PC-3 (cell line): ENCODE measurements around the gene PEX5L. TPM values are rescaled to one million over a fixed set of nuclear protein-coding genes. Genes with fewer than 3 reads are reported as not detected.

ENCODE experiments used
- ATAC-seq: fragments of 200-7000 bp; cut with Tn5 transposase; 2 replicates; pipeline ENCODE4 v1.9.1; 2020; ENCODE audit warnings: mild to moderate bottlenecking, moderate library complexity
- BruUV-seq: library from RNA; stranded (reverse); fragments of 400-500 nt; replicated peaks from 2 replicates; lab custom pipeline; 2021; lab: Mats Ljungman, UMichigan
- CTCF ChIA-PET: fragments of 300-600 bp; sonication (Branson Sonifier 250); formaldehyde crosslinking; loops from one replicate; lab custom pipeline; 2022; ENCODE audit warnings: antibody characterized with exemption; lab: Charles Lee
- POLR2A ChIA-PET: fragments of 300-600 bp; sonication (Branson Sonifier 250); formaldehyde crosslinking; loops from one replicate; lab custom pipeline; 2022; ENCODE audit warnings: antibody characterized with exemption; ENCODE audit not compliant: unreplicated experiment; lab: Charles Lee
- DNase-seq: peaks from one replicate; pipeline ENCODE4 v3.0.0-alpha.2; 2015
- H2AFZ ChIP-seq: fragments of 300-600 bp; sonication (generic); 2 replicates; pipeline ENCODE4 v1.6.0; 2016; ENCODE audit warnings: antibody characterized with exemption, low read length
- H3F3A ChIP-seq: fragments of 300-600 bp; sonication (generic); one replicate; pipeline ENCODE4 v1.6.0; 2017; ENCODE audit warnings: antibody characterized with exemption, low read length, control low read depth, mild to moderate bottlenecking; ENCODE audit not compliant: unreplicated experiment
- H3K27ac ChIP-seq: fragments of 300-600 bp; sonication (generic); 2 replicates; pipeline ENCODE4 v1.5.1; 2016; ENCODE audit warnings: mild to moderate bottlenecking, low read length
- H3K27me3 ChIP-seq: fragments of 300-600 bp; sonication (generic); 2 replicates; pipeline ENCODE4 v1.6.1; 2016; ENCODE audit warnings: low read length, mixed read lengths
- H3K36me3 ChIP-seq: fragments of 300-600 bp; sonication (generic); 2 replicates; pipeline ENCODE4 v1.6.1; 2016; ENCODE audit warnings: low read depth, mixed run types, low read length, mixed read lengths
- H3K4me1 ChIP-seq: fragments of 300-600 bp; sonication (generic); 2 replicates; pipeline ENCODE4 v1.5.1; 2016; ENCODE audit warnings: low read length; ENCODE audit not compliant: insufficient read depth
- H3K4me2 ChIP-seq: fragments of 300-600 bp; sonication (generic); 2 replicates; pipeline ENCODE4 v1.6.0; 2016; ENCODE audit warnings: low read length
- H3K4me3 ChIP-seq: fragments of 300-600 bp; sonication (generic); 2 replicates; pipeline ENCODE4 v1.5.1; 2016; ENCODE audit warnings: mild to moderate bottlenecking, low read length, mixed read lengths
- H3K79me2 ChIP-seq: fragments of 300-600 bp; sonication (generic); 2 replicates; pipeline ENCODE4 v1.6.1; 2017; ENCODE audit warnings: low read length, mixed read lengths
- H3K9ac ChIP-seq: fragments of 300-600 bp; sonication (generic); 2 replicates; pipeline ENCODE4 v1.6.0; 2016; ENCODE audit warnings: mild to moderate bottlenecking, low read length
- H3K9me2 ChIP-seq: fragments of 300-600 bp; sonication (generic); replicated peaks from 2 replicates; pipeline ENCODE4 v1.6.1; 2016; ENCODE audit warnings: mixed run types, low read length, mixed read lengths
- H3K9me3 ChIP-seq: fragments of 300-600 bp; sonication (generic); 2 replicates; pipeline ENCODE4 v1.6.1; 2016; ENCODE audit warnings: low read length, mixed read lengths
- H4K20me1 ChIP-seq: fragments of 300-600 bp; sonication (generic); 2 replicates; pipeline ENCODE4 v1.6.1; 2016; ENCODE audit warnings: low read length, mixed read lengths
- CTCF ChIP-seq: fragments of 300-600 bp; sonication (generic); conservative IDR thresholded peaks from 2 replicates; pipeline ENCODE4 v1.5.1; 2017; ENCODE audit warnings: antibody characterized with exemption, low read depth, mild to moderate bottlenecking, low read length
- EZH2 ChIP-seq: fragments of 300-600 bp; sonication (generic); IDR thresholded peaks from one replicate; pipeline ENCODE4 v1.6.1; 2017; ENCODE audit warnings: antibody characterized with exemption, mild to moderate bottlenecking, low read length; ENCODE audit not compliant: unreplicated experiment
- EZH2phosphoT487 ChIP-seq: fragments of 300-600 bp; sonication (generic); IDR thresholded peaks from 2 replicates; pipeline ENCODE4 v1.6.1; 2018; ENCODE audit warnings: mild to moderate bottlenecking, antibody characterized with exemption, low read length, borderline replicate concordance
- intact Hi-C: fragments of 100-400 bp; cut with micrococcal nuclease; formaldehyde crosslinking; loops from 2 replicates; pipeline ENCODE4 v1.9.0; 2023
- total RNA-seq: library from RNA; depleted of rRNA; stranded (reverse); fragments of >200 nt; gene quantifications from 2 replicates; pipeline ENCODE4 v1.2.3, GENCODE V29; 2014

Gene PEX5L
- total RNA-seq, 1 experiment from 2014 or later: 0.69 TPM

GRCh38 chr3:180018543-180018942, 18.2 kb downstream of the PEX5L start:
- Histone ChIP-seq H3K4me1 (no peaks in the 10 kb centered on the region), H3K27me3 (no peaks in the 10 kb centered on the region), H3K4me2 (no peak overlapping the region), H4K20me1 (no peaks in the 10 kb centered on the region), H3K9ac (no peak overlapping the region), H2AFZ (peak overlapping the region; percentile 37; the same call in 1 of the 2 replicates), H3K9me3 (no peaks in the 10 kb centered on the region), H3K36me3 (no peaks in the 10 kb centered on the region), H3K9me2 (no peaks in the 10 kb centered on the region), H3F3A (no peaks in the 10 kb centered on the region), H3K27ac (no peak overlapping the region), H3K79me2 (no peaks in the 10 kb centered on the region), H3K4me3 (no peak overlapping the region)
- TF ChIP-seq EZH2phosphoT487 (no peak), CTCF (peak; percentile 34; the same call in 1 of the 2 replicates), EZH2 (no peak)
- intact Hi-C loops: no loop called here
- BruUV-seq: no TSS peak
- ChIA-PET POLR2A (no interaction called here), CTCF (interaction anchor here (0.6 to 0.8 kb wide), 2 partner anchors 27 to 577 kb away, joined by 3 read pairs; no protein-coding TSS in a partner anchor)
- ATAC-seq (peak; percentile 48; the same call in 1 of the 2 replicates), DNase-seq (peak; percentile 10)

DNA sequence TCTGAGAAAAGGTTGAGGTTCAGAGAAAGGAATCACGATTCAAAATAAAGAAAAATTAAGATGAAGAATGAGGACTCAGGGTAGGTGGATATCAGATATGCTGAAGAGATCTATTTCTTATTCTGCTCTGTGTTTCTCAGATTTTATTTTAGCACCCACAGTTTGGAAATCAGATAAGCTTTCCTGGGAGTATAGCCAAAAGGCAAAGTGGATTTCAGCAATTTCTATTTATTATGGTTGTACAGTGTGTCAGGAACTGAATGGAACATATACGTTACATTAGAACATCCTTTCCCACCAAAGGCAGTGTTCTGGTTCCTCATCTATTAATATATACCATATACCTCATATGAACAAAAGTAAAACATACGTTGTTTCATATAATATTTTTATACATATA, 18.9 kb downstream of the PEX5L start:
- CTCF ChIA-PET: interaction anchor here (0.6 kb wide), 1 partner anchor 26 kb away, joined by 3 read pairs; no protein-coding TSS in a partner anchor
- no TSS peak for BruUV-seq
- no peaks in the 10 kb centered on the region for H3F3A ChIP-seq

More for the DNA sequence above, 18.9 kb downstream of the PEX5L start:
- H3K4me2 ChIP-seq: no peak overlapping the region
- H3K9me3 ChIP-seq: no peaks in the 10 kb centered on the region
- H4K20me1 ChIP-seq: no peaks in the 10 kb centered on the region
- H3K9me2 ChIP-seq: no peaks in the 10 kb centered on the region
- no peak overlapping the region for H2AFZ ChIP-seq
- no peak overlapping the region for H3K27ac ChIP-seq
- no peak for ATAC-seq
- no peak for TF ChIP-seq EZH2phosphoT487
- TF ChIP-seq CTCF: no peak
- TF ChIP-seq EZH2: no peak
- intact Hi-C loops: no loop called here
- H3K36me3 ChIP-seq: no peaks in the 10 kb centered on the region
- POLR2A ChIA-PET: no interaction called here
- no peak overlapping the region for H3K4me3 ChIP-seq
- H3K4me1 ChIP-seq: no peaks in the 10 kb centered on the region
- no peak for DNase-seq
- H3K79me2 ChIP-seq: no peaks in the 10 kb centered on the region
- no peaks in the 10 kb centered on the region for H3K27me3 ChIP-seq
- H3K9ac ChIP-seq: no peak overlapping the region
